DND-41 (cell line): ENCODE measurements around the gene AP2S1.

Experiments
- ATAC-seq: fragments of 200-7000 bp; cut with Tn5 transposase; 3 replicates; pipeline ENCODE4 v1.9.1; 2021; ENCODE audit warnings: low read depth; ENCODE audit not compliant: insufficient read depth
- DNase-seq: peaks from one replicate; pipeline ENCODE4 v3.0.0-alpha.2; 2020
- H2AFZ ChIP-seq: 2 replicates; pipeline ENCODE4 v1.6.0; 2012; ENCODE audit warnings: low read depth, low read length
- H3K27ac ChIP-seq: 2 replicates; pipeline ENCODE4 v1.5.1; 2012; ENCODE audit warnings: low read length, inconsistent platforms
- H3K27me3 ChIP-seq: fragments of 200-600 bp; sonication (generic); 2 replicates; pipeline ENCODE4 v1.6.0; 2012; ENCODE audit warnings: low read length, mild to moderate bottlenecking, inconsistent platforms; ENCODE audit not compliant: insufficient read depth, poor library complexity
- H3K36me3 ChIP-seq: 2 replicates; pipeline ENCODE4 v1.5.1; 2012; ENCODE audit warnings: low read length, inconsistent platforms; ENCODE audit not compliant: insufficient read depth
- H3K4me1 ChIP-seq: 2 replicates; pipeline ENCODE4 v1.5.1; 2012; ENCODE audit warnings: mild to moderate bottlenecking, low read length; ENCODE audit not compliant: insufficient read depth
- H3K4me2 ChIP-seq: 2 replicates; pipeline ENCODE4 v1.6.0; 2012; ENCODE audit warnings: mild to moderate bottlenecking, moderate library complexity, low read length, inconsistent platforms; ENCODE audit not compliant: insufficient read depth
- H3K4me3 ChIP-seq, 2 experiments: fragments of 200-600 bp in 1 of 2; shearing (Covaris generic) in 1 of 2; 2 replicates each; pipeline ENCODE4 v1.5.1; 2012 to 2016; ENCODE audit warnings: inconsistent platforms in 2 of 2, low read length in 2 of 2, mild to moderate bottlenecking in 2 of 2, low read depth in 1 of 2, moderate library complexity in 1 of 2
- H3K79me2 ChIP-seq: 2 replicates; pipeline ENCODE4 v1.6.0; 2012; ENCODE audit warnings: low read length, inconsistent platforms; ENCODE audit not compliant: insufficient read depth
- H3K9ac ChIP-seq: 2 replicates; pipeline ENCODE4 v1.6.0; 2012; ENCODE audit warnings: low read depth, mild to moderate bottlenecking, inconsistent platforms, low read length, moderate library complexity
- H3K9me3 ChIP-seq: 2 replicates; pipeline ENCODE4 v1.5.1; 2012; ENCODE audit warnings: low read length, moderate library complexity, mild to moderate bottlenecking, inconsistent platforms; ENCODE audit not compliant: insufficient read depth, severe bottlenecking
- H4K20me1 ChIP-seq: 2 replicates; pipeline ENCODE4 v1.6.0; 2012; ENCODE audit warnings: low read length; ENCODE audit not compliant: insufficient read depth
- EZH2 ChIP-seq: IDR thresholded peaks from 3 replicates; pipeline ENCODE4 v1.6.1; 2012; ENCODE audit warnings: borderline replicate concordance, low read depth, mild to moderate bottlenecking, moderate library complexity, low read length, inconsistent platforms; ENCODE audit not compliant: severe bottlenecking
- TF ChIP-seq, protein P1 (sequence below): IDR thresholded peaks from 2 replicates; pipeline ENCODE4 v1.5.1; 2012; ENCODE audit warnings: borderline replicate concordance, low read length, moderate library complexity, mild to moderate bottlenecking; ENCODE audit not compliant: poor library complexity, severe bottlenecking; ENCODE audit errors: extremely low read depth

Gene AP2S1

DNA sequence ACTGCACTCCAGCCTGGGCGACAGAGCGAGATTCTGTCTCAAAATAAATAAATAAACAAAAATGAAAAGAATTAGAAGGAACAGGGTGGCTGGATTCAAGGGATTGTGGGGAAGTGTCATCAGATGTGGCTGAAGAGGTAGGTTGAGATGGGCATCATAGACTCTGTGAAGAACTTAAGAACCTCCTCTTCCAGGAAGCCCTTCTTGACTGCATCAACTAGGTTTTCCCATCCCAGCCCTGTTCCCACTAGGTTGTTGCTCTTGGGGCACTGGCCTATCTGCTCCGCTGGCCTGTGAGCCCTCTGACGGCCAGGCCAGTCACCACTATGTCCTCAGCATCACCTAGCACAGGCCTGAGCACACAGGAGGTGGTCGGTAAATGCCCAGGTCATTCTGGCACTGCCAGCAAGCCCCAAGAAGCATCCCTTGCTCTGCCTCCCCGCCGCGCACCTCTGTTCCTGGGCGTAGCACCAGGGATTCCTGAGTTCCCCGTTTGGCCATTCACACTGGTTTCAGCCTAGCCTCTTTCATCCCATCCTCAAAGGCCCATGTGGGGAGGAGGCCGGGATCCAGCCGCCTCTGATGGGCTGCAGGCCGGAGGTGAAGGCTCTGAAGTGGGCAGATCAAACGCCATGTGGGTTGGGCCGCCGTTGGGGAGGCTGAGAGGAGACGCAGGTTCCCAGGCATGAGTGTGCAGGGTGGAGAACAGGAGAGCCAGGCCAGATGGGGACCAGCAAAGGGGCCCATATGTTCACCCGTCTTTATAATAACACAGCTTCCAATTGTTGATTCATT, 34.6 kb downstream of the AP2S1 start:
- H3K4me1 ChIP-seq: peaks cover 16% of the 10 kb centered on the region

DNA sequence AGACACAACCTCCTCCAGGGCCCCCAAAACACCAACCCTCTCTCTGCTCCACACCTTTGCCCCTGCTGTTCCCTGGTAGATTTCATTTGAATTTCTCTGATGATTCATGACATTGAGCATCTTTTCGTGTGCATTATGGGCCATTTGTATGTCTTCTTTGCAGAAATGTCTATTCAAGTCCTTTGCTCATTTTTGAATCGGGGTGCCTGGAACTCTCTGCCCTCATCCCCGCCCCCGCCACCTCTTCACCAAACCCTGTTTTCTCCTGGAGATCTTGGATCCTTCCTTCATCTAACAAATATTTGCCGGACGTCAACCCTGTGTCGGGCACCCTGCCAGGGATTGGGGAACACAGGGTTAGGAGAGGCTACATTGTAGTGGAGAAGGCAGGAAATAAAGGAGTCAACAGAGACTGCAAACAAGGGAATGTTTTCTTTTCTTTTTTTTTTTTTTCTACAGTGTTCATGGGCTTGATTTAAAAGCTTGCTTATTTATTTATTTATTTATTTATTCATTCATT, 36.7 kb downstream of the AP2S1 start:
- Histone ChIP-seq H4K20me1 (no peaks in the 10 kb centered on the region), H3K36me3 (no peaks in the 10 kb centered on the region), H2AFZ (no peak overlapping the region), H3K27me3 (no peaks in the 10 kb centered on the region), H3K27ac (no peak overlapping the region), H3K4me3 (no peak overlapping the region), H3K79me2 (no peaks in the 10 kb centered on the region), H3K4me1 (no peaks in the 10 kb centered on the region), H3K9me3 (no peaks in the 10 kb centered on the region), H3K4me2 (no peak overlapping the region), H3K9ac (no peak overlapping the region)
- no peak for DNase-seq
- TF ChIP-seq EZH2: no peak
- TF ChIP-seq, protein P1, sequence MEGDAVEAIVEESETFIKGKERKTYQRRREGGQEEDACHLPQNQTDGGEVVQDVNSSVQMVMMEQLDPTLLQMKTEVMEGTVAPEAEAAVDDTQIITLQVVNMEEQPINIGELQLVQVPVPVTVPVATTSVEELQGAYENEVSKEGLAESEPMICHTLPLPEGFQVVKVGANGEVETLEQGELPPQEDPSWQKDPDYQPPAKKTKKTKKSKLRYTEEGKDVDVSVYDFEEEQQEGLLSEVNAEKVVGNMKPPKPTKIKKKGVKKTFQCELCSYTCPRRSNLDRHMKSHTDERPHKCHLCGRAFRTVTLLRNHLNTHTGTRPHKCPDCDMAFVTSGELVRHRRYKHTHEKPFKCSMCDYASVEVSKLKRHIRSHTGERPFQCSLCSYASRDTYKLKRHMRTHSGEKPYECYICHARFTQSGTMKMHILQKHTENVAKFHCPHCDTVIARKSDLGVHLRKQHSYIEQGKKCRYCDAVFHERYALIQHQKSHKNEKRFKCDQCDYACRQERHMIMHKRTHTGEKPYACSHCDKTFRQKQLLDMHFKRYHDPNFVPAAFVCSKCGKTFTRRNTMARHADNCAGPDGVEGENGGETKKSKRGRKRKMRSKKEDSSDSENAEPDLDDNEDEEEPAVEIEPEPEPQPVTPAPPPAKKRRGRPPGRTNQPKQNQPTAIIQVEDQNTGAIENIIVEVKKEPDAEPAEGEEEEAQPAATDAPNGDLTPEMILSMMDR: no peak
- ATAC-seq: no peak

More for the DNA sequence above, 34.6 kb downstream of the AP2S1 start:
- Histone ChIP-seq H3K79me2 (no peaks in the 10 kb centered on the region), H2AFZ (no peak overlapping the region), H3K36me3 (no peaks in the 10 kb centered on the region), H3K9ac (no peak overlapping the region), H3K4me3 (no peak overlapping the region), H3K27ac (no peak overlapping the region), H3K4me2 (no peak overlapping the region), H3K27me3 (no peaks in the 10 kb centered on the region), H4K20me1 (no peaks in the 10 kb centered on the region), H3K9me3 (no peaks in the 10 kb centered on the region)
- DNase-seq (no peak), ATAC-seq (no peak)
- TF ChIP-seq EZH2: no peak
- TF ChIP-seq, protein P1: no peak

DNA sequence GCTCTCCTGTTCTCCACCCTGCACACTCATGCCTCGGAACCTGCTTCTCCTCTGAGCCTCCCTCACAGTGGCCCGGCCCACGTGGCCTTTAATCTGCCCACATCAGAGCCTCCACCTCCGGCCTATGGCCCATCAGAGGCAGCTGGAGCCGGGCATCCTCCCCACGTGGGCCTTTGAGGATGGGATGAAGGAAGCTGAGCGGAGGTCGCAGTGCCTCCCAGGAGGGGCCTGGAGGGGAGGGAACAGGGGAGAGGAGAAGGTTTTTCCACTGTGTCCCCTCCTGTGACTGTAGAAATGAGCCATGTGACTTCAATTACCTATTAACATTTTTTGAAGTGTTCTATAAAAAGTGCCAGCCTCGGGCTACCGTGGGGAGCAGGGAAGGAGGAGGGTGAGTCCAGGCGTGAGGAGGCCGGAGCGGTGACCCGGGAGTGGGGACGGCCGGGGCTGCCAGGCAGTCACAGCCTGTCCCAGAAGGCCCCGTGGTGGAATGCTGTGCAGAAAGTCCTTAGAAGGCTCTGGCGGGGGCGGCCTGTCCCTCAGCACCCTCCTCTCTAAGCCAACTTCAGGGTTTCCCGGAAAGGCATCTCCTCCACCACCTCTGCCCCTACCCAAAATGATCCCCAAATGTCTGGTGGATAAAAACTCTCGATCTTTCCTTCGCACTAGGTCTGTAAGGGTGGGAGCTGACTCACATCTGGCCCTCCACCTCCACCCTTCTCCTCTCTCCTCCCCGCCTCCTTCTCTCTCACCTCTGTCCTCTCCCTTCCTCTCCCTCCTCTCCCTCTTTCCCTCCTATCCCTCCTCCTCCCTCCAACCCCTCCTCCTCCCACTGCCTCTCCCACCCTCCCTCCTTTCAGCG, 37.4 kb downstream of the AP2S1 start:
- no peak overlapping the region for H3K27ac ChIP-seq
- no peaks in the 10 kb centered on the region for H3K27me3 ChIP-seq
- H4K20me1 ChIP-seq: no peaks in the 10 kb centered on the region
- H3K79me2 ChIP-seq: no peaks in the 10 kb centered on the region
- no peaks in the 10 kb centered on the region for H3K9me3 ChIP-seq
- no peaks in the 10 kb centered on the region for H3K36me3 ChIP-seq
- H3K4me3 ChIP-seq: no peak overlapping the region
- DNase-seq (no peak), ATAC-seq (no peak)
- no peaks in the 10 kb centered on the region for H3K4me1 ChIP-seq
- no peak overlapping the region for H3K4me2 ChIP-seq
- H3K9ac ChIP-seq: no peak overlapping the region
- no peak overlapping the region for H2AFZ ChIP-seq
- TF ChIP-seq, protein P1: no peak
- TF ChIP-seq EZH2: no peak
